Activated naive CD8-positive, alpha-beta T cell treated with anti-CD3 and anti-CD28 coated beads, Interleukin-2, amount 10 ng/mL, durations not matched to agents 7 days and 5 days (primary cell): ENCODE data around the gene ARID1B. TPM values are rescaled to one million over a fixed set of nuclear protein-coding genes. Genes with fewer than 3 reads are reported as not detected.

ENCODE experiments used
- ATAC-seq: fragments of 150-1000 bp; cut with Tn5 transposase; one replicate; pipeline ENCODE4 v1.10.0; 2021; ENCODE audit warnings: low read depth, moderate library complexity
- POLR2A ChIA-PET: fragments of 350-600 bp; sonication (Branson Sonifier 250); formaldehyde crosslinking; loops from one replicate; lab custom pipeline; 2021; ENCODE audit warnings: antibody characterized with exemption; lab: Charles Lee
- DNase-seq: peaks from one replicate; pipeline ENCODE4 v3.0.0; 2021
- H3K27ac Mint-ChIP-seq: one replicate; pipeline ENCODE4 v1.8.0; 2022; ENCODE audit warnings: mild to moderate bottlenecking, mixed read lengths
- H3K27me3 Mint-ChIP-seq: one replicate; pipeline ENCODE4 v1.8.0; 2022; ENCODE audit warnings: mild to moderate bottlenecking, moderate library complexity, mixed read lengths
- H3K36me3 Mint-ChIP-seq: one replicate; pipeline ENCODE4 v1.8.0; 2021; ENCODE audit warnings: mild to moderate bottlenecking, mixed read lengths
- H3K4me1 Mint-ChIP-seq: one replicate; pipeline ENCODE4 v1.8.0; 2021; ENCODE audit warnings: mixed read lengths
- H3K4me3 Mint-ChIP-seq: one replicate; pipeline ENCODE4 v1.8.0; 2022; ENCODE audit warnings: mild to moderate bottlenecking, moderate library complexity, mixed read lengths
- H3K9me3 Mint-ChIP-seq: one replicate; pipeline ENCODE4 v1.8.0; 2021; ENCODE audit warnings: mixed read lengths
- total RNA-seq, 2 experiments: library from RNA; stranded (reverse); gene quantifications; one replicate each; pipeline ENCODE4 v1.2.3, GENCODE V29; 2021

ARID1B gene
- total RNA-seq, 2 experiments from 2014 or later = 83.2 to 98.2 TPM

- Mint-ChIP-seq H3K9me3 (no peaks in the 10 kb centered on the region), H3K36me3 (peaks cover 3% of the 10 kb centered on the region), H3K4me3 (peak overlapping the region; percentile 79), H3K4me1 (peaks cover 39% of the 10 kb centered on the region), H3K27me3 (peaks cover 2% of the 10 kb centered on the region), H3K27ac (peak overlapping the region; percentile 87)
- peak; percentile 7 for ATAC-seq
- POLR2A ChIA-PET = interaction anchor here (0.8 to 4.3 kb wide), 8 partner anchors 31 to 1464 kb away, joined by 3 to 46 read pairs (median 5); no protein-coding TSS in a partner anchor
- peak; percentile 77 for DNase-seq
Observed at GRCh38 chr6:156778454-156779205, 1.5 kb downstream of the ARID1B start.

DNA sequence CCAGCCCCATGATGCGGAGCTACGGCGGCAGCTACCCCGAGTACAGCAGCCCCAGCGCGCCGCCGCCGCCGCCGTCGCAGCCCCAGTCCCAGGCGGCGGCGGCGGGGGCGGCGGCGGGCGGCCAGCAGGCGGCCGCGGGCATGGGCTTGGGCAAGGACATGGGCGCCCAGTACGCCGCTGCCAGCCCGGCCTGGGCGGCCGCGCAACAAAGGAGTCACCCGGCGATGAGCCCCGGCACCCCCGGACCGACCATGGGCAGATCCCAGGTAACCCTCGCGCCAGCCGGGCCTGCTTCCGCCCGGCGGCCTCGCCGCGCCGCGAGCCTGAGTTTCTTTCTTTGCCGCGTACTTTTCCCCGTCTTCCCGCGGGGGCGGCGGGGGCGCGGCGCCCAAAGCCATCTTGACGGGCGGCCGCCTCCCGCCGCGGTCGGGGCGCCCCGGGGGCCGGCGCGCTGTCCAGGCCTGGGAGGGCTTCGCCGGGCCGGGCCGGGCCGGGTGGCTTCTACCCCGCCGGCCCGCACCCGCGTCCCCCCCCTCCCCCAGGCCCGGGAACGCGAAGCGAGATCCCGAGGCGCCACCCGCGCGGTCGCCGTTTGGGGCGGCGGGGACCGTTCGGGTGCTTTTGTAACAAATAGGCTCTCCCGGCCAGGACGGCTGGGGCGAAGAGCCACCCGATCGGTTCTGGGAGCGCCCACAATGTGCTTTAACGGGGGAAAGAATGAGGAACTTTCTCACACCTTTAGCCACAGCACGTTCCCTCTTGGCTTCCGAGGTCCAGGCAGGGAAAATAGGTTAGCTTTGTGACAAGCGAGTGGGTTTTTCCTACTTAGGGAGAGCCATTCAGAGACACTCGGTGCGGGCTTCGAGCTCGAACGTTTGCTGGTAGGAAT, 2.3 kb downstream of the ARID1B start:
- Mint-ChIP-seq H3K9me3 (no peaks in the 10 kb centered on the region), H3K4me3 (peak overlapping the region; percentile 88), H3K27ac (peak overlapping the region; percentile 89), H3K4me1 (peaks cover 41% of the 10 kb centered on the region), H3K27me3 (no peaks in the 10 kb centered on the region), H3K36me3 (peaks cover 4% of the 10 kb centered on the region)
- peak; percentile 80 for DNase-seq
- peak; percentile 19 for ATAC-seq
- POLR2A ChIA-PET = interaction anchor here (0.8 to 4.3 kb wide), 7 partner anchors 80 to 1464 kb away, joined by 3 to 46 read pairs (median 4); no protein-coding TSS in a partner anchor

DNA sequence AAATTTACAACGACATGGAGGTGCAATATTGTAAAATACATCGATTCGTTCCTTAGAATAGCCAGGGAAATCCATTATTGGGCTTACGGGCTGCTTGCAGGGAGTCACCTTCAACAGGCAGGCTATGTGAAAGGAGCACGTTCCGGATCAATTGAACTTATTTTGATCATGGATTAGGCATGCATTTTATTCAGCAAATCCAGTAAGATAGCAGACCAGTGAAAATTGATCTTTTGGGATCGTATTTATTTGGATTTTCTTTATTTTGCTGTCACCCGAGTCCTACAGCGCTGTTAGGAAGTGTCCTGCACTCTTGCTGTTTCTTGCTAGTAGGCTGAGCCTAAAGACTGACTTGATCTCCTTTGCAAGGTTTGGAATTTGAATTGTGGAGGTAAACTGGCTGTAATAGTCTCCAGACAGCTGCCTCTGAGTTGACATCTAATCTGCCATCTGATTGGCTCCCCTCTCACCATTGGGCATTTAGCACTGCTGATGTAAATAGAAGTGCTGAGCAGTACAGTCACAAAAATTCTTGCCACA, 3.0 kb downstream of the ARID1B start:
- peaks cover 6% of the 10 kb centered on the region for H3K36me3 Mint-ChIP-seq
- no peaks in the 10 kb centered on the region for H3K27me3 Mint-ChIP-seq
- peak overlapping the region; percentile 88 for H3K4me3 Mint-ChIP-seq
- POLR2A ChIA-PET = interaction anchor here (0.6 to 4.3 kb wide), 5 partner anchors 12 to 408 kb away, joined by 3 to 46 read pairs (median 3); no protein-coding TSS in a partner anchor
- DNase-seq (no peak), ATAC-seq (peak; percentile 53)
- H3K27ac Mint-ChIP-seq = peak overlapping the region; percentile 89
- peaks cover 34% of the 10 kb centered on the region for H3K4me1 Mint-ChIP-seq
- H3K9me3 Mint-ChIP-seq = no peaks in the 10 kb centered on the region

DNA sequence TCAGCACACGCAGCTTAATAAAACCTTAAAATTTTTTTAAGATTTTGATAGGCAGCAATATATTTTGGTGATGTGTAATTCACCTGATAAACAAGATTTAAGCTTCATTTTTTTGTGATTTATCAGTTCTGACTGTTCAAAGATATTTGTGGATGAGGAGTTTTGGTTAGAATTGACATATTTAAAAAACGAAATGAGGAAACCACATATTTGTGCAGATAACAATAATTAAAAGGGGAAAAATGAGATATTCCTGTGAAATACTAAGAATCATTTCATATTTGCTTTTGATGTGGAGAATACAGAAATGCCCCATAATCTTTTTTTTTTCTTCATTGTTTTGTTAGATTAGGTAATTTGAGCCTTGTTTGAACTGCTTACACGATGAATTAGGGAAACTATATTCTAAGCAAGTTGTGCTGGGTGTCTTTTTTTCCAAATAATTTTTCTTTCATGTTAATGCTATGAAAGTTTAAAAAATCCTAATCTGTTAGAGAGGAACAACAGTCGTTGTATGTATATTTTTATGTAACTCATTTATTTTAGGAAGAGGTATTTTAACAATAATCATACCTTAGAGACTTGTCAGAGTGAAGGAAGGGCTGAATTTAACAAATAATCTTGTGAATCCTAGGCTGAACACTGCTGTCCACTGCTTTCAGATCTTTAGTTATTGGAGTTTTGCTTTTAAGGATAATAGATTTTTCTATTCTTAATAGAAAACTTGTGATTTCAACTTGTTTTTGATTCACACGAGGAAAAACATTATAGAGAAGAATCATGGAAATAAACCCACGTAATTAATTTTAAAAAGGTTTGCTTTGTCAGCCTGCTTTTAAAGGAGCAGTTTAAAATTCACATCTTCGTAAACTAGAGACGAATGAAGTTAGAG, 4.0 kb downstream of the ARID1B start:
- no peaks in the 10 kb centered on the region for H3K27me3 Mint-ChIP-seq
- no peak for ATAC-seq
- POLR2A ChIA-PET = interaction anchor here (0.6 to 4.3 kb wide), 3 partner anchors 11 to 407 kb away, joined by 3 to 46 read pairs (median 3); no protein-coding TSS in a partner anchor
- peaks cover 33% of the 10 kb centered on the region for H3K4me1 Mint-ChIP-seq
- DNase-seq = no peak
- peaks cover 8% of the 10 kb centered on the region for H3K36me3 Mint-ChIP-seq
- no peaks in the 10 kb centered on the region for H3K9me3 Mint-ChIP-seq
- peak overlapping the region; percentile 89 for H3K27ac Mint-ChIP-seq
- H3K4me3 Mint-ChIP-seq = peak overlapping the region; percentile 88

DNA sequence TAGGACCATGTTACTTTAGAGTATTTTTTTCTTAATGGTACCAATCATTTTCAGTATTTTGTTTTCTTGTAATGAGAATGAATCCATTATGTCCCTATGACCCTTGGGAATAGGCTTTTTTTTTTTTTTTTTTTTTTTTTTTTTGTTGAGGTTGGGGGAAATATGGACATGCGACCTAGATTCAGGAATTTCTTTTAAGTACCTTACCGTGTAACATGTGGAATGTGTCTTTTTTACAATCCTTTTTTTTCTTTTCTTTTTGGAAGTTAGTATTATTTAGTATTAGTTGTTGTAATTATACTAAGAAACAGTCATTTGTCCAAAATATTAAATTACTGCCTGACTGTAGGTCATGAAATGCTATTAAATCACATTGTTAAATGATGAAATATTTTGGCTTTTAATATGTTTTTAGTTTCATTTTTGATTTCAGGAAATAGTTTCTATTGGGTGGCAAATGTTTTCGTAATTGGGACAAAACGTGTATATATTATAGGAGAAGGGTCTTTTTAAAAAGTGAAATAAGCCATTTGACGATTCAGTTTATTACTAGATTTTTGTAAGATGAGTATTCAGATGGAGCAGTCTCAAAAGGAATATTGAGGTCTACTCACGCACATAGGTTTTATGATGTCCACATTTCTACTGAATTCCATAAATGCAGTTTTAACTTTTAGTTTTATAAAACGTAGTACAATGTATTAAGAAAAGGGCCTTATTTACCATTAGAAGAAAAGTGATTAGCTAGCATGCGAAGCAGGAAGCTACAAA, 4.9 kb downstream of the ARID1B start:
- peaks cover 34% of the 10 kb centered on the region for H3K4me1 Mint-ChIP-seq
- H3K27ac Mint-ChIP-seq = peak overlapping the region; percentile 89
- POLR2A ChIA-PET = interaction anchor here (1.0 to 1.4 kb wide), 2 partner anchors 25 to 239 kb away, joined by 3 to 5 read pairs; no protein-coding TSS in a partner anchor

DNA sequence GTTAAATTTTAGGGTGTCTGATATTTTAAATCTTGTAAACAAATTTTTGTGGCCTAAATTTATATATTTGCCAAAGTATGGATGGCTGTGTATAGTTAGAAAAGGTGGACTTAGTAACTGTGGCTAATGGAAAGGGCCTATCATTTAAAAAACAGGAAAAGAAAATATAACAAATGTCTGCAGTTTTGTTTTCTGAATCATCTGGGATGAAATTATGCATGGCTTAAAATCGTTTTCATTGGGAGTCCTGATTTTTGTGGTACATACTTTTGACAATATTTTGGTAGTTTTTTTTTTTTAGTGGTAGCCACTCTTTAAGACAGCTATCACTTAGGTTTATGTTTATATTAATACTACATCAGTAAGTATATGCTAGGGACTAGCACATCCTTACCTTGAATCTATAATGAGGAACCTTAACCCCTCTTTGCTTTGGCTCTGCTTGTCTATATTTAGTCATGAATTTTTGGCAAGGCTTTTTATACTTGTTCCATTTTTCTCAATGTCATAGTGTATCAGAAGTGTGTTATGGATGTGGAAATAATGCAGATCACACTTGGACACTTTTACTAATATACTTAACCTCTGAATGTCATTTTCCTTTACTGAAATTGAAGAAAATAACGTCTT, 5.6 kb downstream of the ARID1B start:
- POLR2A ChIA-PET = interaction anchor here (0.7 to 1.4 kb wide), 3 partner anchors 24 to 238 kb away, joined by 3 to 5 read pairs (median 3); no protein-coding TSS in a partner anchor
- DNase-seq = no peak
- Mint-ChIP-seq H3K4me1 (peaks cover 37% of the 10 kb centered on the region), H3K27me3 (no peaks in the 10 kb centered on the region), H3K27ac (peak overlapping the region; percentile 89), H3K9me3 (no peaks in the 10 kb centered on the region), H3K36me3 (peaks cover 8% of the 10 kb centered on the region), H3K4me3 (peak overlapping the region; percentile 88)
- ATAC-seq = no peak

More for the DNA sequence above, 4.9 kb downstream of the ARID1B start:
- peak overlapping the region; percentile 88 for H3K4me3 Mint-ChIP-seq
- peaks cover 8% of the 10 kb centered on the region for H3K36me3 Mint-ChIP-seq
- DNase-seq (no peak), ATAC-seq (no peak)
- no peaks in the 10 kb centered on the region for H3K9me3 Mint-ChIP-seq
- no peaks in the 10 kb centered on the region for H3K27me3 Mint-ChIP-seq

DNA sequence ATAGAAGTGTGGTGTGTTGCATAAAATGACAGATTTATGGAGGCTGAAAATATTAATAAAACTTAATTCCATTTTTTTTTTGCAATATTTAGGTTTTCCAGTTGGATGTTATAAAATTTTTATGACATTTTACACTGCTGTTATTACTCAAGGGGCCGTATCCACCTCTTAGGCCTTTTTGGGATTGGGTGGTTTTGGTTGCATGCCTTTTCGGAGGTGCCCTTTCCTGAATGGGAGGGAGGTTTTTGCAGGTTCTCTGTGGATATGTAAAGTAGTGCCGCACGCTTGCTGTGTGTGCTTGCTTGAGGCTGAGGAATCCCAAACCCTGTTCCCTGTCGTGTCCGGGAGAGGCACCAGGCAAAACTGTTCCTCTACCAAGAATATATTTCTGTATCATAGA, 6.8 kb downstream of the ARID1B start:
- no peak for ATAC-seq
- peaks cover 41% of the 10 kb centered on the region for H3K4me1 Mint-ChIP-seq
- POLR2A ChIA-PET = no interaction called here
- no peak overlapping the region for H3K27ac Mint-ChIP-seq
- no peaks in the 10 kb centered on the region for H3K9me3 Mint-ChIP-seq
- DNase-seq = no peak
- H3K4me3 Mint-ChIP-seq = no peak overlapping the region
- H3K27me3 Mint-ChIP-seq = no peaks in the 10 kb centered on the region
- peaks cover 11% of the 10 kb centered on the region for H3K36me3 Mint-ChIP-seq

GRCh38 chr6:156786652-156787051, 9.5 kb downstream of the ARID1B start:
- H3K36me3 Mint-ChIP-seq = peaks cover 17% of the 10 kb centered on the region
- DNase-seq (no peak), ATAC-seq (no peak)
- peaks cover 45% of the 10 kb centered on the region for H3K4me1 Mint-ChIP-seq
- H3K4me3 Mint-ChIP-seq = no peak overlapping the region
- no peaks in the 10 kb centered on the region for H3K9me3 Mint-ChIP-seq
- no peak overlapping the region for H3K27ac Mint-ChIP-seq
- H3K27me3 Mint-ChIP-seq = no peaks in the 10 kb centered on the region
- POLR2A ChIA-PET = interaction anchor here (1.8 kb wide), 1 partner anchor 10 kb away, joined by 4 read pairs; the partner anchor contains the start of gene ARID1B

- peaks cover 37% of the 10 kb centered on the region for H3K4me1 Mint-ChIP-seq
- H3K9me3 Mint-ChIP-seq = no peaks in the 10 kb centered on the region
- no peak for ATAC-seq
- DNase-seq = no peak
- H3K27me3 Mint-ChIP-seq = no peaks in the 10 kb centered on the region
- no peak overlapping the region for H3K27ac Mint-ChIP-seq
- peaks cover 17% of the 10 kb centered on the region for H3K36me3 Mint-ChIP-seq
- POLR2A ChIA-PET = interaction anchor here (1.8 kb wide), 1 partner anchor 11 kb away, joined by 4 read pairs; the partner anchor contains the start of gene ARID1B
- H3K4me3 Mint-ChIP-seq = no peak overlapping the region
Observed at GRCh38 chr6:156787569-156788492, 10.7 kb downstream of the ARID1B start.

GRCh38 chr6:156789081-156789943, 12.1 kb downstream of the ARID1B start:
- no peak overlapping the region for H3K27ac Mint-ChIP-seq

More at GRCh38 chr6:156789081-156789943, 12.1 kb downstream of the ARID1B start:
- no peaks in the 10 kb centered on the region for H3K9me3 Mint-ChIP-seq
- no peak overlapping the region for H3K4me3 Mint-ChIP-seq
- peaks cover 28% of the 10 kb centered on the region for H3K4me1 Mint-ChIP-seq
- ATAC-seq = no peak
- H3K27me3 Mint-ChIP-seq = no peaks in the 10 kb centered on the region
- POLR2A ChIA-PET = no interaction called here
- peaks cover 13% of the 10 kb centered on the region for H3K36me3 Mint-ChIP-seq
- DNase-seq = no peak
